Erythroblast (primary cell): ENCODE data around the gene CFAP410.

ENCODE experiments used
- GATA1 ChIP-seq: IDR thresholded peaks from 2 replicates; pipeline ENCODE4 v1.6.1; 2011; ENCODE audit warnings: low read depth, mild to moderate bottlenecking, control low read depth, low read length, moderate library complexity
- POLR2A ChIP-seq: IDR thresholded peaks from 2 replicates; pipeline ENCODE4 v1.6.1; 2011; ENCODE audit warnings: mild to moderate bottlenecking, low read length

GRCh38 chr21:44383216-44383615 is 44.0 kb upstream of the CFAP410 start:
- TF ChIP-seq POLR2A = no peak
- no peak for TF ChIP-seq GATA1
